Activated CD4-positive, alpha-beta T cell treated with anti-CD3 and anti-CD28 coated beads, Interleukin-2, amount 10 ng/mL, durations not matched to agents 7 days and 5 days (primary cell): Measurements from ENCODE around the gene PITX3. TPM values are rescaled to one million over a fixed set of nuclear protein-coding genes. Genes with fewer than 3 reads are reported as not detected.

Source experiments
- CTCF ChIA-PET: fragments of 350-600 bp; sonication (Branson Sonifier 250); formaldehyde crosslinking; loops from one replicate; lab custom pipeline; 2021; ENCODE audit warnings: antibody characterized with exemption; lab: Charles Lee
- POLR2A ChIA-PET: fragments of 350-600 bp; sonication (Branson Sonifier 250); formaldehyde crosslinking; loops from one replicate; lab custom pipeline; 2021; ENCODE audit warnings: antibody characterized with exemption; lab: Charles Lee
- DNase-seq: peaks from one replicate; pipeline ENCODE4 v3.0.0-alpha.2; 2020
- H3K27ac Mint-ChIP-seq: one replicate; pipeline ENCODE4 v1.8.0; 2021; ENCODE audit warnings: mild to moderate bottlenecking, moderate library complexity, mixed read lengths
- H3K27me3 Mint-ChIP-seq: one replicate; pipeline ENCODE4 v1.8.0; 2021; ENCODE audit warnings: mixed read lengths
- H3K36me3 Mint-ChIP-seq: one replicate; pipeline ENCODE4 v1.8.0; 2021; ENCODE audit warnings: low read depth, mixed read lengths
- H3K4me1 Mint-ChIP-seq: one replicate; pipeline ENCODE4 v1.8.0; 2021; ENCODE audit warnings: mixed read lengths
- H3K4me3 Mint-ChIP-seq: one replicate; pipeline ENCODE4 v1.8.0; 2021; ENCODE audit warnings: mild to moderate bottlenecking, moderate library complexity, mixed read lengths
- H3K9me3 Mint-ChIP-seq: one replicate; pipeline ENCODE4 v1.8.0; 2021; ENCODE audit warnings: mixed read lengths
- total RNA-seq, 2 experiments: library from RNA; stranded (reverse); gene quantifications; one replicate each; pipeline ENCODE4 v1.2.3, GENCODE V29; 2021

PITX3 gene
- total RNA-seq, result not detected

- peak; percentile 93 for DNase-seq
- Mint-ChIP-seq H3K36me3 (peaks cover 3% of the 10 kb centered on the region), H3K27me3 (peaks cover 46% of the 10 kb centered on the region), H3K9me3 (no peaks in the 10 kb centered on the region), H3K4me1 (peaks cover 31% of the 10 kb centered on the region), H3K4me3 (peak within 1 kb of the TSS; percentile 80), H3K27ac (no peak within 1 kb of the TSS)
- CTCF ChIA-PET, result interaction anchor here (0.8 to 4.9 kb wide), 6 partner anchors 13 to 157 kb away, joined by 3 to 71 read pairs (median 3); partner anchors contain the start of gene ELOVL3
- POLR2A ChIA-PET, result no interaction called here
Measured at GRCh38 chr10:102241444-102242117, at the start of gene PITX3. PITX3 (minus strand) TSS chr10:102241512; CDS start chr10:102232080, 9,432 bp downstream.

- DNase-seq, result no peak
- H3K27ac Mint-ChIP-seq, result no peak overlapping the region
- H3K4me1 Mint-ChIP-seq, result peaks cover 26% of the 10 kb centered on the region
- ChIA-PET CTCF (interaction anchor here (1.1 kb wide), 1 partner anchor 19 kb away, joined by 5 read pairs; no protein-coding TSS in a partner anchor), POLR2A (no interaction called here)
- peaks cover 29% of the 10 kb centered on the region for H3K36me3 Mint-ChIP-seq
- H3K27me3 Mint-ChIP-seq, result no peaks in the 10 kb centered on the region
- H3K9me3 Mint-ChIP-seq, result no peaks in the 10 kb centered on the region
- no peak overlapping the region for H3K4me3 Mint-ChIP-seq
Measured at GRCh38 chr10:102289840-102290239, 48.5 kb upstream of the PITX3 start.

GRCh38 chr10:102289356-102289755 lies 48.0 kb upstream of the PITX3 start:
- ChIA-PET CTCF (interaction anchor here (0.7 to 1.1 kb wide), 3 partner anchors 18 to 69 kb away, joined by 3 to 5 read pairs (median 3); no protein-coding TSS in a partner anchor), POLR2A (no interaction called here)
- H3K36me3 Mint-ChIP-seq, result peaks cover 29% of the 10 kb centered on the region
- H3K4me3 Mint-ChIP-seq, result no peak overlapping the region
- no peak for DNase-seq
- peaks cover 31% of the 10 kb centered on the region for H3K4me1 Mint-ChIP-seq
- no peak overlapping the region for H3K27ac Mint-ChIP-seq
- H3K9me3 Mint-ChIP-seq, result no peaks in the 10 kb centered on the region
- no peaks in the 10 kb centered on the region for H3K27me3 Mint-ChIP-seq

- Mint-ChIP-seq H3K9me3 (no peaks in the 10 kb centered on the region), H3K36me3 (peaks cover 29% of the 10 kb centered on the region), H3K27ac (no peak overlapping the region), H3K4me1 (peaks cover 45% of the 10 kb centered on the region), H3K4me3 (no peak overlapping the region), H3K27me3 (no peaks in the 10 kb centered on the region)
- POLR2A ChIA-PET, result no interaction called here
- CTCF ChIA-PET, result interaction anchor here (1.0 kb wide), 1 partner anchor 22 kb away, joined by 3 read pairs; no protein-coding TSS in a partner anchor
- DNase-seq, result no peak
Measured at GRCh38 chr10:102287991-102288390, 46.7 kb upstream of the PITX3 start.

- POLR2A ChIA-PET, result no interaction called here
- DNase-seq, result no peak
- H3K4me3 Mint-ChIP-seq, result no peak overlapping the region
- no peaks in the 10 kb centered on the region for H3K27me3 Mint-ChIP-seq
- peaks cover 29% of the 10 kb centered on the region for H3K36me3 Mint-ChIP-seq
- no peaks in the 10 kb centered on the region for H3K9me3 Mint-ChIP-seq
- CTCF ChIA-PET, result interaction anchor here (1.0 kb wide), 1 partner anchor 21 kb away, joined by 3 read pairs; no protein-coding TSS in a partner anchor
- H3K27ac Mint-ChIP-seq, result no peak overlapping the region
- H3K4me1 Mint-ChIP-seq, result peaks cover 49% of the 10 kb centered on the region
Measured at GRCh38 chr10:102287538-102287937, 46.2 kb upstream of the PITX3 start.

GRCh38 chr10:102286216-102286615 lies 44.9 kb upstream of the PITX3 start:
- ChIA-PET CTCF (interaction anchor here (0.6 to 2.4 kb wide), 2 partner anchors 10 to 15 kb away, joined by 5 to 9 read pairs; no protein-coding TSS in a partner anchor), POLR2A (no interaction called here)
- H3K9me3 Mint-ChIP-seq, result no peaks in the 10 kb centered on the region
- no peak for DNase-seq
- peaks cover 27% of the 10 kb centered on the region for H3K36me3 Mint-ChIP-seq
- no peak overlapping the region for H3K27ac Mint-ChIP-seq
- H3K4me1 Mint-ChIP-seq, result peaks cover 52% of the 10 kb centered on the region
- no peaks in the 10 kb centered on the region for H3K27me3 Mint-ChIP-seq
- no peak overlapping the region for H3K4me3 Mint-ChIP-seq

- DNase-seq, result no peak
- H3K9me3 Mint-ChIP-seq, result no peaks in the 10 kb centered on the region
- H3K36me3 Mint-ChIP-seq, result peaks cover 27% of the 10 kb centered on the region
- CTCF ChIA-PET, result interaction anchor here (0.7 to 2.4 kb wide), 5 partner anchors 9 to 207 kb away, joined by 3 to 10 read pairs (median 4); no protein-coding TSS in a partner anchor
- no peaks in the 10 kb centered on the region for H3K27me3 Mint-ChIP-seq
- no peak overlapping the region for H3K27ac Mint-ChIP-seq
- H3K4me1 Mint-ChIP-seq, result peaks cover 62% of the 10 kb centered on the region
- H3K4me3 Mint-ChIP-seq, result no peak overlapping the region
- POLR2A ChIA-PET, result no interaction called here
Measured at GRCh38 chr10:102285133-102285532, 43.8 kb upstream of the PITX3 start.

- Mint-ChIP-seq H3K4me1 (peaks cover 68% of the 10 kb centered on the region), H3K27ac (peak overlapping the region; percentile 77), H3K27me3 (no peaks in the 10 kb centered on the region), H3K36me3 (peaks cover 27% of the 10 kb centered on the region), H3K9me3 (no peaks in the 10 kb centered on the region), H3K4me3 (no peak overlapping the region)
- POLR2A ChIA-PET, result interaction anchor here (0.7 kb wide), 1 partner anchor 13 kb away, joined by 4 read pairs; no protein-coding TSS in a partner anchor
- CTCF ChIA-PET, result interaction anchor here (0.7 to 2.4 kb wide), 7 partner anchors 8 to 208 kb away, joined by 3 to 10 read pairs (median 4); no protein-coding TSS in a partner anchor
- DNase-seq, result no peak
Measured at GRCh38 chr10:102284531-102284930, 43.2 kb upstream of the PITX3 start.

- POLR2A ChIA-PET, result interaction anchor here (0.7 kb wide), 1 partner anchor 13 kb away, joined by 4 read pairs; no protein-coding TSS in a partner anchor
- peaks cover 27% of the 10 kb centered on the region for H3K36me3 Mint-ChIP-seq
- H3K4me1 Mint-ChIP-seq, result peaks cover 66% of the 10 kb centered on the region
- H3K4me3 Mint-ChIP-seq, result peak overlapping the region; percentile 13
- H3K27me3 Mint-ChIP-seq, result no peaks in the 10 kb centered on the region
- DNase-seq, result peak; percentile 9
- CTCF ChIA-PET, result interaction anchor here (0.7 to 2.2 kb wide), 6 partner anchors 16 to 68 kb away, joined by 3 to 10 read pairs (median 4); no protein-coding TSS in a partner anchor
- peak overlapping the region; percentile 77 for H3K27ac Mint-ChIP-seq
- H3K9me3 Mint-ChIP-seq, result no peaks in the 10 kb centered on the region
Measured at GRCh38 chr10:102283890-102284289, 42.6 kb upstream of the PITX3 start.

- ChIA-PET POLR2A (no interaction called here), CTCF (interaction anchor here (0.7 to 2.2 kb wide), 5 partner anchors 16 to 68 kb away, joined by 3 to 10 read pairs (median 4); no protein-coding TSS in a partner anchor)
- Mint-ChIP-seq H3K4me3 (peak overlapping the region; percentile 13), H3K4me1 (peaks cover 66% of the 10 kb centered on the region), H3K27ac (peak overlapping the region; percentile 77), H3K9me3 (no peaks in the 10 kb centered on the region), H3K36me3 (peaks cover 27% of the 10 kb centered on the region), H3K27me3 (no peaks in the 10 kb centered on the region)
- DNase-seq, result no peak
Measured at GRCh38 chr10:102283488-102283887, 42.2 kb upstream of the PITX3 start.

- no peak for DNase-seq
- H3K27me3 Mint-ChIP-seq, result no peaks in the 10 kb centered on the region
- H3K27ac Mint-ChIP-seq, result peak overlapping the region; percentile 10
- H3K4me1 Mint-ChIP-seq, result peaks cover 56% of the 10 kb centered on the region
- H3K9me3 Mint-ChIP-seq, result no peaks in the 10 kb centered on the region
- H3K36me3 Mint-ChIP-seq, result peaks cover 13% of the 10 kb centered on the region
- ChIA-PET CTCF (interaction anchor here (0.6 kb wide), 1 partner anchor 16 kb away, joined by 3 read pairs; no protein-coding TSS in a partner anchor), POLR2A (no interaction called here)
- H3K4me3 Mint-ChIP-seq, result no peak overlapping the region
Measured at GRCh38 chr10:102281102-102281487, 39.8 kb upstream of the PITX3 start.

- Mint-ChIP-seq H3K4me1 (peaks cover 50% of the 10 kb centered on the region), H3K4me3 (no peak overlapping the region), H3K9me3 (no peaks in the 10 kb centered on the region), H3K36me3 (peaks cover 9% of the 10 kb centered on the region), H3K27ac (peak overlapping the region; percentile 10), H3K27me3 (no peaks in the 10 kb centered on the region)
- ChIA-PET CTCF (interaction anchor here (0.6 kb wide), 1 partner anchor 16 kb away, joined by 3 read pairs; no protein-coding TSS in a partner anchor), POLR2A (no interaction called here)
- no peak for DNase-seq
Measured at GRCh38 chr10:102280397-102281101, 39.2 kb upstream of the PITX3 start.
